Medulla oblongata (tissue), 1 donor: ENCODE results near the gene EID1.

Experiments
- DNase-seq: peaks from one replicate; pipeline ENCODE4 v3.0.0-alpha.2; 2015; ENCODE audit errors: extremely low spot score

EID1 gene

DNA sequence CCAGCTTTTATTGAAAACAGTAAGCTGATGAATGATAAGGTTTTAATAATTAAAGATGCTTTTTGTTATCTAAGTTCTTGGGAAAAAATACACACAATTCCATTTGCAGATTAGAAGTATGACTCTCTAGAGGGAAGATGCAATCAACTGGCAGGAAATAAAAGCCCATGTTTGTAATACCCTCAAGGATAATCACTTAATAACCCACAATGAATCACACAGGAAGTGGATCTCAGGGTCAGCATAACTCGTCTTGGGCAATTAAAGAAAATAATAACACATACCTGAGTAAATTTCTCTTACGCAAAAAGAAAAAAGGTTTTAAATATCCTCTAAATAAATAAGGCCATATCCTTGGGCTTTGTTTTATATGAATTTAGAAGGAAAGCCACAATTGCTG is 9.4 kb upstream of the EID1 start:
- no peak for DNase-seq

DNA sequence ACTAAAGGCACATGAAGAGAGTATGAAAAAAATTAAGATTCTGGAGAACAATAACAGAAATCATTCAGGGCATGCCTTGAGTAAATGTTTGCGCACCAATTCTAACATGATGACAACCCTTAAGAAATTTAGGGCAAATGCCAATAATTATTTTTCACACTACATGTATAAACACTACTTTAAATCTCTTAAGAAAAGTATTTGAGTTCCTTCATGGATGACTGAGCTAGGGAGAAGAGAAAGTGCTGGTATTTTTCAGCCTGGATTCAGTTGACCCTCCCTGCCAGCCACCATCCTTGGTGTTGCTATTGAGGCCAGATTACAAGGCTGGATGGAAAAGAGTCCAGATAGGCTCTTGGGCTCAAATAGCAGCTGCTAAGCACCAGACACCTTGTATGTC is 8.0 kb upstream of the EID1 start:
- no peak for DNase-seq

DNA sequence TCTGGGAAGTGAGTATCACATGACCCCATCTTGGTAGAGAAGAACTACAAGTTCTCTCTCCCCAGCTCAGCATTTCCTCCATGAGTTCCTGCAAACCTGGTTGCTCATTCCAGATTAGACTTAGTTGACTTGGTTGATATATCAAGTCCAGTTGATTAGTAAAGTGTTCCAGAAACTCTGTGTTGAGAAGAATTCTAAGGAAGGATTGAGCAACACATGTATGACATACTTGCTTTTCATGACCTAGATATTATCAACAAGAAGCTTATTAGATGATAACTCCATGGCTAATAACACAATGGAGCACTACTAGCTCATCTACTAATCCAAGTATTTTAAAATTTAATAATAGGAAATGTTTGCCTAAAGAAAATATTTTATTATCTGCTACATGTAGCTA is 6.4 kb upstream of the EID1 start:
- DNase-seq: no peak

DNA sequence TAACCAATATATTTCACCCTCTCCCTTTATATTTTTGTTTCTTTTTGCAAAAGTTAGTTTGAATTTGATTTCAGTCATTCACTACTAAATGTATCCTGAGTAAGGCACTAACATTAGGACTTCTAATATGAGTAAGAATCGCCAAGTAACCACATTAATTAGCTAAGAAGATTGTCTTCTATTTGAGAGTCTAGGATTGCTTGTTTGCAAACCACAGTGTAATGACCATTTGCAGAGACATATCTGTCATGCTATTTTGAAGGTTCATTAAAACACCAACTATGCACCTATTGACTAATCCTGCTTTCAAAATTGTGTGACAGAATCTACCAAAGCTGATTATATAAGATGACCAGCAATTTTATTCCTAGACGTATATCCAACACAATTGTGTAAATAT is 5.3 kb upstream of the EID1 start:
- DNase-seq: no peak

DNA sequence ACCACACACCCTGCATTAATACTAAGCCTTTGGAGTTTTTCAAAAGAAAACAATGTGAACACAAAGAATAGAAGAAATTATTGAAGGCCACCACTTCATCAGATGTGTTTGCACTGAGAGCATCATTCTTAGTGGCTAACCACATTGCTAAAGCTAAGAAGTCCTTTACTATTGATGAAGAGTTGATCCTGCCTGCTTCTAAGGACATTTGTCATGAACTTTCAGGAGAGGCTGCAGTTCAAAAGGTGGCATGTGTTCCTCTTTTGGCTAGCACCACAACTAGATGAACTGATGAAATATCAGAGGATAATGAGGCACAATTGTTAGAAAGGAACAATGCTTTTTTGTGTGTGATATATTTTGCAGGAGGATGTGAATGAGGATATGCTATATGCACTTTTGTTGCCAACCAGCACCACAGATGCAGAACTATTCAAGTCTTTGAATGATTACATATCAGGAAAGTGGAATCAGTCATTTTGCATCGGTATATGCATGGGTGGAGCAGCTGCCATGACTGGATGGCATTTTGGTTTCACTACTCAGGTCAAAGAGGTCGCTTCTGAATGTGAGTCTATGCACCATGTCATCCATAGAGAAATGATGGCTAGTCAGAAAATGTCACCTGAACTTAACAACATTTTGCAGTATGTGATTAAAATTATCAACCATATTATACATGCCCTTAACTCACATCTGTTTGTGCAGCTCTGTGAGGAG is 2.5 kb upstream of the EID1 start:
- peak; percentile 27 for DNase-seq

DNA sequence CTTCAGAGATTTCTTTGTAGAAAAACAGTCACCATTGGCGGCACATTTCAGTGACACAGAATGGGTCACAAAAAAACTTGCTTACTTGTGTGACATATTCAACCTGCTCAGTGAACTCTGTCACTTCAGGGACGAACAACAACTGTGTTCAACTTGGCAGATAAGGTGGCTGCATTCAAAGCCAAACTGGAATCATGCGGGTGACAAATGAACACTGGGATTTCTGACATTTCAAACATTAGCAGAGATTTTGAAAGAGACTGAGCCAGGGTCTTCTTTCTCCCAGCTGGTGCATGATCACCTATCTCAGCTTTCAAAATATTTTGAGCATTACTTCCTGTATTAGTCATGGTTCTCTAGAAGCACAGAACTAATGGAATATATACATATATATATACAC is 1.9 kb upstream of the EID1 start:
- DNase-seq: no peak

DNA sequence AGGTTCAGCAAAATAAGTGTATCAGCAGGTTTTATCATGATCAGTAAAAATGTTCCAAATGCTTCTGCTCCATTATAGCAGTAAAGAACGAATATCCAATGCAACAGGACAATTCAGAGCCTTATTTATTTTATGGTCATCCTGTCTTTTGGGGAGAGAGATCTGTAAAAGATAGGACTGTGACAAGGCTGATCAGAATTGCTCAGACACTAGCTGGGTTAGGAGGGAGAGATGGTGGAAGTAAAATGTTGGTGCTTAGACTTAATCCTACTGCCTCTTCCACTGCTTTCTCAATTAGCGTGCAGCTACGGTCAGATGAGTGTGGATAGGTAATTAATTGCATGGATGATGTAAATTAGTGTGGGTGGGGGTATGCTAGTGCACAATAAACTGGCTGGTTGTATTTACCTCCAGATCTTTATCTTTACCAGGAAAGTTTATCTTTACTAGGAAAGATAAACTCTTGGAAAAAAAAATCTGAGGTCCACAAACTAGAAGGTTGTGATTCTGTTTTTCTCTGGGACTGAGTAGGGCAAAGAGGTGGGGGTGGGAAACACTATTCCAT is 2.2 kb downstream of the EID1 start:
- DNase-seq: no peak

DNA sequence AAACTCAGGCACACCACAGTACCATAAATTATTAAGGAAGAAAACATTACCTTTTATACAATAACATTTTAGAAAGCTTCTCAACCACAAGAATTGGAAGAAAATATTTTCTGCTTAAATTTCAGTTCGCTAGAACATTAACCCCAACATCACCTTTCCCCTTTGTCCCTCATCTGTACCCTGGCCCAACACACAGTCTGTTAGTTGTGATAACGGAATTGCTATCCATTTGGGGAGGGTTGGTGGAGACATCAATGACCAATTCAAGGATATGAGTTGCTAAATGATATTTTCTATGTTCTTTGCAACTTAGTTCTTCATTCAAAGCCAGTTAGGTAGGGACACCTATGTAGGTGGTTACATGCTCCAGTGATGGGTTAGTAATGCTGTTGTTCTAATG is 5.8 kb downstream of the EID1 start:
- DNase-seq: no peak

DNA sequence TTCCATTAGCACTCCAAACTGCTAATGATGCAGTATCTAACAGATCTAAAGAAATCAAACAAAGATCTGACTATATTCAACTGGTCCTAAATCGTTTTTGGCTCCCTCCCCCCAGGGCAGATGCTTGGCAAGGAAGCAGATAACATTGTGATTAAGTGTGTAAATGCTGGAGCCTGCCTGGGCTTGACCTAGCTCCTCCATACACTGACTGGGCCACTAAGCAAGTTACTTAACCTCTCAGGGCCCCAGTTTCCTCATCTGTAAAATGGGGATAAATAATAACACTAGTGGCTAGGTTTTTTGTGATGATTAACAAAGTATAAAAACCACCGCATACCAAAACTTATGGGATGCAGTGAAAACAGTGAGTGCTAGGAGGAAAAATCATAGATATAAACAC is 9.2 kb downstream of the EID1 start:
- no peak for DNase-seq

DNA sequence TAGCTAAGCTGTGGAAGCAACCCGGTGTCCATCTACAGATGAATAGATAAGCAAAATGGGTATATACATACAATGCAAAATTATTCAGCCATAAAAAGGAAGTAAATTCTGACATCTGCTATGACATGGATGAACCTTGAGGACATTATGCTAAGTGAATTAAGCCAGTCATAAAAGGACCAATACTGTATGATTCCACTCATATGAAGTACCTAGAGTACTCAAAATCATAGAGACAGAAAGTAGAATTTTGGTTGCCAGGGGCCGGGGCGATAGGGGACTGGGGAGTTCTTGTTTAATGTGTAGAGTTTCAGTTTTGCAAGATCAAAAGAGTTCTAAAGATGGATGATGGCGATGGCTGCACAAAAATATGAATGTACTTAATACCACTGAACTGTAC is 10.3 kb downstream of the EID1 start:
- no peak for DNase-seq

DNA sequence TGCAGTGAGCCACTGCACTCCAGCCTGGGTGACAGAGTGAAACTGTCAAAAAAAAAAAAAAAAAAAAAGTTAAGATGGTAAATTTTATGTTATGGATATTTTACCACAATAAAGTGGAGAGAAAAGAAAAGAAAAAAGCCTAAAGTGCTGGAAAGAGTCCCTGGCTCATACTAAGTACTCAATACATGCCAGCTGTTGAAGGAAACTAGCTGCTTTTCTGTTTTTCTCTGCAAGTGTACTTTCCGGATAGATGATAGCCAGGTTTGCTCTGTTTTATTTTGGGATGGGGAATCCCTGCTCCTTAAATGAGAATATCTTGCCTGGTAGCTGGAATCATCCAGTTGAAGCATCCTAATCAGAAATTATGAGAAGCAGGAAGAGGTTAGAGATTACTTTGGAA is 10.9 kb downstream of the EID1 start:
- no peak for DNase-seq

DNA sequence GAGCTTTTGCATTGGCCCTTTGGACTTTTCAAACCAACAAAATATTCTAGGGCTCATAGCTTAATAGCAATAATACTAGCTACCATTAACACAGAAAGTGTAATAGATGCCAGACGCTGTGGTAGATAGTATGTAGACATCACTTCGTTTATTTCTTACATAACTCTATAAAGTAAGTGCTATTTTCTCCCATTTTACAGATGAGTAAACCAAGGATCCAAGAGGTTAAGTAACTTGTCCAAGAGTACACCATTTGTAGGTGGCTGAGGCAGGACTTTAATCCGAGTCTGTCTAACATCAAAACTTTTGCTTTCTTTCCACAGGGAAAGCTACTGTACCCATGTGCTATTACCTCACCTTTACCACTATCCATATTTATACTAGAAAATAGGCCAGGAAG is 12.0 kb downstream of the EID1 start:
- no peak for DNase-seq

DNA sequence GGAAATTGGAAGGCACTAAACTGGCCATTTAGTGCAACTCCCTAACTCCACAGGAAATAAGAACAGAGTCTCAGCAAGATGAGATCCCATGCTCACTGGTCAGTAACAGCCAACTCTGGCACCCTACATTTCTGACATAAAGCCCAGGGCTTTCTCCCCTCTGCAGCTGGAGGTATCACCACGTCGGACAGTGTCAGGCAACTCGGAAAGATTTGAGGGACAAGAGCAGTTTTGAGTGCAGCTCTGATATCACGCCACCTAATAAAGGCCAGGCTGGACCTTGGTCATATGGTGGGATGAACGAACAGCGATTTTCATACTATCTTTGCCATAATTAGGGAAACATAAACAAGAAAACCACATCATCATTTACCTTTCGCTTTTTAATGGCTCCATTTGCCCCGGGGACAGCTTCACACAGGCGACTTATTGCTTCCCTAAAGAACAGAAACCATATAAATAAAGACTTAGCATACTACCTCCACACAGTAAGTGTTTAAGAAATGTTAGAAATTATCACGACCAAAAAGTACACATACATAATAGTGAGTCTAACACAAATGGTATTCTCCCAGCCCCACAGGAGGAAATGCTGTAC is 12.5 kb downstream of the EID1 start:
- DNase-seq: no peak

DNA sequence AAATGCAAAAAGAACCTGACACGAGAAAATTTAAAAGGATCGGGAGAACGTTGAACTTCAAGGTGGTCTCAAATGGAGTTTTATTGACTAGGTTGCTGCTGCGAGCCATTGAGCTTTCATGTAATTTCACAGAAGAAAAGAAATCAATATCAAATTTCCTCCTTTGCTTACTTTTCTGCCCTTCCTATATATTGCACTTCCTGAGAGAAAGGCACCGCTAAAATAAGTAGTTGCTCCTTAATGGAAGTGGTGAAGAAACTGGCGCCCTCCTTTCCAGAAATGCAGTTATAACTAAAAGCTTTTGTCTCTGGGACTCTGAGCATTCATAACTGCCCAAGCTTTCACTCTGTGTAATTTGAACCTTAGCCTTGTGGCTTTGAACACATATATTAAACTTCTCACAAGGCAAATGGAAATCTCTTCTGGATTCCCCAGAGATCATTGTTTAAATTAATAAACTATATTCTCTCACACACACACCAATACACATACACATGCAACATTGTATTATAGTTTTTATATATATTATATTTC is 13.4 kb downstream of the EID1 start:
- no peak for DNase-seq

DNA sequence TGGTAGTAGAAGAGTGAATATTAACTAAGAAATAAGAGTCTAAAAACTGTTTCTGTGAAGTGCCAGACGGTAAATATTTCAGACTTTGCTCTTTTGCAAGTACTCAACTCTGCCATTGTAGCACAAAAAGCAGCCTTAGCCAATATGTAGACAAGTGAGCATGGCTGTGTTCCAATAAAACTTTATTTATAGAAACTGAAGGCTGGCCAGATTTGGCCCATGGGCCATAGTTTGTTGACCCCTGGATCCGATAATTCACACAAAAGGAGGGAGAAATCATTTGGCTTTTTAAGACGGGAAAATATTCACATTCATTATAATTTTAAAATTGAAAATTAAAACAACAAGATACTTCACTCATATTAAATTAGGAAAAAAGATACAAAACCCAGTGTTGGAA is 15.4 kb downstream of the EID1 start:
- no peak for DNase-seq

DNA sequence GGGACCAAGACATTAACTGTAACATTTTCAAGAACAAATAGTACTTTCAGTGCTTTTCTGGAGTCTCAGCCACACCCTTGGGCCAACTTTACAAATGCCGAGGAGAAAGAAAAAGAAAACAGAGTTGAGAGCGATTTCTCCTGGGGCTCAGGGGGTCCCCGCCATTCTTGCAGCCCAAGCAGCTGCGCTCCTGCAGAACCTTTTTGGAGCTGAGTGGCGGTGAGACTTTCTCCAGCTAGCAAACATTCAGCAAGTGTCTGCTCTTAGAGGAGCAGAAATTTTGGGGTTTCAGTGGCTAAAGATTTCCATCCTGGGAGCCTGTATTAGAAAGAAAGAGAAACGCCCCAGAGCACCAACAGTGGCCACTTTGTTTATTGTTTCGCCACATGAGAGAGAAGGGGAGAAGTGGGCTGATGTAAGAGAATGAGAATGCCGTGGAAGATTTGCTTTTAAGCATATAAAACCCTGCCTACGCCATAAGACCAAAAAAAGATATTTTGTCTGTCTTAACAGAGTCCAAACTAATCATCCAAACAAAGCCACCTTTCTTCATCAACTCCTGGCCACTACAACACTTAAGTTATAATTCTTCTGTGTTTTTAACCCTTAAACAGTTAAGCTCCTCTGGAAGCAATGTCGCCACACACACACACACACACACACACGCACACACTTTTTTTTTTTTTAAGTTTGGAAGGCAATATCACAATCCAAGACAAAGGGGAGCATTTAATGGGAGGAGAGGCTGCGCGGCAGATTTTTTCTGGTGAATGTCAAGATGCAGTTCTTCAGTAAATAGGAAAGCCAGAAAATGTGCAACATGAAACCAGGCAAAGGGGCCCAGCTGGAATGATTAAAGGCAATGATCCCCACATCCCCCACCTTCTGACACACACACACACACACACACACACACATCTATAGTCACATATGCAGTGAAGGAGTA is 19.2 kb downstream of the EID1 start:
- DNase-seq: peak; percentile 84

DNA sequence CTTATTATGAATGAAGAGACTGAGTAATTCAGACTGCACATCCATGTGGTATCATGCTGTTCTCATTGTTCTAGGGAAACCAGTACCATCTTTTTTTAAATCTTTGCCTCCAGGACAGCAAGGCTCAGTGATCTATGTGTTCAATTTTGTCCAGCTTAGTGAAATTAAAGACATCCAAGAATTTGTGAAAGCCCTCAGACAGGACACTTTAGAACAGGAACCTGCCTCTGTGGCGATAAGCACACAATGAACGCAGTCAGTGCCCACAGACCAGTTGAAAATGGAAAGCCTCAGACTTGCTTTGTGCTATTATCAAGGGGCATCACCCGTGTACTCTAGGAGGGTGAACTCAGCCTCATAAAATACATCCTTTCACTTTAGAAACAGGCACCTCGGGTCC is 20.1 kb downstream of the EID1 start:
- peak; percentile 40 for DNase-seq

DNA sequence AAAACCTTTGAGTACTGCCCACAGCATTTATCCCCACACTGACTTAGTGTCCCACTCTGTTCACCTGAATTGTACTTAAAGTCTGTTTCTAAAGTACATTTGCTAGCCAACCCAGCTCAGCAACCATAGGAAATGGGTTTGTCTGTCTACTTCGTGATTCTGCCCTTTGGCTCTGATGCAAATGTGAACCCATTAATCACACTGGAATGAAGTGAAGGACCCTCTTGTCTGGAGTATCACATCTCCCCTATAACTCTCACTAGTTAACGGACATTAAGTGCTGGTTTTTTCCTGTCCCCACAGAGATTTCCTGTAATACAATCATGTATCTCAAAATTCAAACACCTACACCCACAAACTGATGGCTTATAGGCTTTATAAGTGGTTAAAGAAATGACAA is 20.5 kb downstream of the EID1 start:
- DNase-seq: no peak

DNA sequence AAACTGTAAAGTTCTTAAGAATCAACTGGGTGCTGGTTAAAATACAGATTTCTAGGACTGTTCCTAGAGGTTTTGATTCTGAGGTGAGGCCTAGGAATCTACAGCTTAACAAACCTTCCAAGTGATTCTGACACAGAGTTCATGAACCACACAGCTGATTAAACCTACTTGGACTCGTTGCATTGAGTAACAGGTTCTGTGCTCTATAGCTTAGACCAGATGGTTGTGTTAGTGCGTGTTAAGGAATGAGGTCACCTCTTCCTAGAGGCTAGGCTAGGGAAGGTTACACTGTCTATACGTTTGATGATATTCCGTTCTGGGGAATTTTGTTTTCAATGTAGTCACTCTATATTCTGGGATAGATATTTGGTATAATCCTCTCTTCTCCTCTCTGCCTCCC is 21.9 kb downstream of the EID1 start:
- no peak for DNase-seq

DNA sequence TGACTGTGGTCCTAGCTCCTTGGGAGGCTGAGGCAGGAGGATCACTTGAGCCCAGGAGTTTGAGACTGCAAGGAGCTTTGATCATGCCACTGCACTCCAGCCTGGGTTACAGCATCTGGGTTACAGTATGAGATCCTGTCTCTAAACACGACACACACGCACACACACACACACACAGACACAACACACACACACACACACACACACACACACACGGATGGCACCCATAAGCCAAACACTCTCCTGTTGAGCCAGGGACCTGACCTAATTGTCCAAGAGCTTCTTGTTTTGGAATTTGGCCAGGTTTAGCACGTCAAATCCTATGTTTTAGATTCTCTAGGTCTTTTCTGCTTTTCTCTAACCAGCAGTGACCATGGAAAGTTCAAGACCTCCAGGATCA is 26.8 kb downstream of the EID1 start:
- no peak for DNase-seq

DNA sequence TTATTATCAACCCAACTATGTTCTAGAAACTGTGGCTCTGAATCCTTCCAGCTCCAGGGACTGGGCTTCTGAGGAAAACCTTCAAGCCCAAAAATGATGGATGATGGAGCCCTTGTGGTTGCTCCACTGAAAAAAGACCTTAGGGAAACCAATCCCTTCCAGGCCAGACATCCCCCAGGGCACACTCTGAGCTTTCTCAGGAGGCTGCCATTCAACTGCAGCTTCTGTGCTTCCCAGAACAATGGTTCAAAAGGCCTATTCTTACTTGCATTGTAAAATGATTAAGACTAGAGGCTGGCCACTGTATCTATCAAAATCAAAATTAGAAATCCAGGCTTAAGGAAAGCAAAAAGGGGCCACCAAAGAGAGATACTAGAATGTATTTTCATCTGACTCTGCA is 27.3 kb downstream of the EID1 start:
- no peak for DNase-seq

DNA sequence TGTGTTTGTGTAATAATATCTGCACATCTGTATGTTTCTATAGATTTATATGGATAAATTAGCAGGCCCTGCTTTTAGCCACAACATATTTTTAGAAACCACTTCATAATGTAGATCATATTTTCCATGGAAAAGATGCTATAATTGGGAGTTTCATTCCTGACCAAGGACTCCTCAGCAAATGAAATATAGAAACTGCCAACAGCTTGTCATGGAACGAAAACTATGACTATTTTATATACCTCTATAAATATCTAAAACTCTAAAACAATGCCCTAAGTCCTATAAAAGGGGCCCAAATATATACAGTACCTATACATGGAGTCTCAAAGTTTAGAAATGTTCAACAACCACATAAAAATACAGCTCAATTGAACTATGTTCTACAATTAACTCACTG is 27.9 kb downstream of the EID1 start:
- DNase-seq: no peak
